Measurements from ENCODE around the gene TTC27. TPM values are rescaled to one million over a fixed set of nuclear protein-coding genes. Genes with fewer than 3 reads are reported as not detected.

The TTC27 gene
- polyA plus RNA-seq, 1 donor from 2014 or later, result 11.1 TPM

DNA sequence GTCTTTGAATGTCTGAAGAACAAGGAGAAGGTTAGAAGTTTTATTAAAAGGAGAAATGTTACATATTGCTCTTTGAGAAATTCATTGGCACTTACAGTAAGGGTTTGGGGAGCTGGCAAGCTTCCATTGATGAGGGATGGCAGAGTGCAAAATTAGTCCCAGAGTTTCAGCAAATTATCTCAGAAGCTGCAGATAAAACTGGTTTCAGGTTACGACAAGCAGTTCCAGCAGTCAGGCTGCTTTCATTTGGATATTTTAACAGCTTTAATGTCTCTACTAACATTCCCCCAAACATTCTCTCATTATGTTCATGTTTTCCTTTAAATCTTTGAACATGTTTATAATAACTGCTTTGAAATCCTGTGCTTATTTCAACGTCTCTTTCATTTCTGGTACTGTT is 153.1 kb downstream of the TTC27 start:
- Histone ChIP-seq H3K27ac (ENCODE audit: low read length) (no peak overlapping the region), H3K9me2 (ENCODE audit: insufficient read depth, low read length) (no peaks in the 10 kb centered on the region), H3K79me2 (replicated peaks; ENCODE audit: insufficient read depth, low read length) (no peaks in the 10 kb centered on the region), H3K4me3 (ENCODE audit: low read length) (no peak overlapping the region), H3K27me3 (ENCODE audit: insufficient read depth, low read depth, low read length) (no peaks in the 10 kb centered on the region), H3K9me3 (ENCODE audit: low read length) (peaks cover 3% of the 10 kb centered on the region), H3F3A (ENCODE audit: insufficient read depth, low read length, poor library complexity, severe bottlenecking) (no peaks in the 10 kb centered on the region), H2AFZ (ENCODE audit: low read depth, low read length) (no peak overlapping the region), H3K36me3 (ENCODE audit: insufficient read depth, low read length) (no peaks in the 10 kb centered on the region), H4K20me1 (ENCODE audit: insufficient read depth) (no peaks in the 10 kb centered on the region), H3K9ac (ENCODE audit: low read length) (no peak overlapping the region), H3K4me2 (ENCODE audit: low read length) (no peak overlapping the region)
- TF ChIP-seq, protein P1, sequence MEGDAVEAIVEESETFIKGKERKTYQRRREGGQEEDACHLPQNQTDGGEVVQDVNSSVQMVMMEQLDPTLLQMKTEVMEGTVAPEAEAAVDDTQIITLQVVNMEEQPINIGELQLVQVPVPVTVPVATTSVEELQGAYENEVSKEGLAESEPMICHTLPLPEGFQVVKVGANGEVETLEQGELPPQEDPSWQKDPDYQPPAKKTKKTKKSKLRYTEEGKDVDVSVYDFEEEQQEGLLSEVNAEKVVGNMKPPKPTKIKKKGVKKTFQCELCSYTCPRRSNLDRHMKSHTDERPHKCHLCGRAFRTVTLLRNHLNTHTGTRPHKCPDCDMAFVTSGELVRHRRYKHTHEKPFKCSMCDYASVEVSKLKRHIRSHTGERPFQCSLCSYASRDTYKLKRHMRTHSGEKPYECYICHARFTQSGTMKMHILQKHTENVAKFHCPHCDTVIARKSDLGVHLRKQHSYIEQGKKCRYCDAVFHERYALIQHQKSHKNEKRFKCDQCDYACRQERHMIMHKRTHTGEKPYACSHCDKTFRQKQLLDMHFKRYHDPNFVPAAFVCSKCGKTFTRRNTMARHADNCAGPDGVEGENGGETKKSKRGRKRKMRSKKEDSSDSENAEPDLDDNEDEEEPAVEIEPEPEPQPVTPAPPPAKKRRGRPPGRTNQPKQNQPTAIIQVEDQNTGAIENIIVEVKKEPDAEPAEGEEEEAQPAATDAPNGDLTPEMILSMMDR (IDR thresholded peaks at IDR 0.05; ENCODE audit: poor library complexity, severe bottlenecking), result no peak
- TF ChIP-seq POLR2AphosphoS5 (IDR thresholded peaks at IDR 0.05), result no peak
- no peak for TF ChIP-seq TAF1 (IDR thresholded peaks at IDR 0.05; ENCODE audit: low read depth)
- TF ChIP-seq RAD21 (conservative IDR thresholded peaks at IDR 0.05), result no peak
- TF ChIP-seq, protein P2, sequence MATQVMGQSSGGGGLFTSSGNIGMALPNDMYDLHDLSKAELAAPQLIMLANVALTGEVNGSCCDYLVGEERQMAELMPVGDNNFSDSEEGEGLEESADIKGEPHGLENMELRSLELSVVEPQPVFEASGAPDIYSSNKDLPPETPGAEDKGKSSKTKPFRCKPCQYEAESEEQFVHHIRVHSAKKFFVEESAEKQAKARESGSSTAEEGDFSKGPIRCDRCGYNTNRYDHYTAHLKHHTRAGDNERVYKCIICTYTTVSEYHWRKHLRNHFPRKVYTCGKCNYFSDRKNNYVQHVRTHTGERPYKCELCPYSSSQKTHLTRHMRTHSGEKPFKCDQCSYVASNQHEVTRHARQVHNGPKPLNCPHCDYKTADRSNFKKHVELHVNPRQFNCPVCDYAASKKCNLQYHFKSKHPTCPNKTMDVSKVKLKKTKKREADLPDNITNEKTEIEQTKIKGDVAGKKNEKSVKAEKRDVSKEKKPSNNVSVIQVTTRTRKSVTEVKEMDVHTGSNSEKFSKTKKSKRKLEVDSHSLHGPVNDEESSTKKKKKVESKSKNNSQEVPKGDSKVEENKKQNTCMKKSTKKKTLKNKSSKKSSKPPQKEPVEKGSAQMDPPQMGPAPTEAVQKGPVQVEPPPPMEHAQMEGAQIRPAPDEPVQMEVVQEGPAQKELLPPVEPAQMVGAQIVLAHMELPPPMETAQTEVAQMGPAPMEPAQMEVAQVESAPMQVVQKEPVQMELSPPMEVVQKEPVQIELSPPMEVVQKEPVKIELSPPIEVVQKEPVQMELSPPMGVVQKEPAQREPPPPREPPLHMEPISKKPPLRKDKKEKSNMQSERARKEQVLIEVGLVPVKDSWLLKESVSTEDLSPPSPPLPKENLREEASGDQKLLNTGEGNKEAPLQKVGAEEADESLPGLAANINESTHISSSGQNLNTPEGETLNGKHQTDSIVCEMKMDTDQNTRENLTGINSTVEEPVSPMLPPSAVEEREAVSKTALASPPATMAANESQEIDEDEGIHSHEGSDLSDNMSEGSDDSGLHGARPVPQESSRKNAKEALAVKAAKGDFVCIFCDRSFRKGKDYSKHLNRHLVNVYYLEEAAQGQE (IDR thresholded peaks at IDR 0.05; ENCODE audit: borderline replicate concordance), result no peak
- no peak for TF ChIP-seq SMC3 (conservative IDR thresholded peaks at IDR 0.05; ENCODE audit: poor library complexity)
- no peak for TF ChIP-seq EZH2 (IDR thresholded peaks at IDR 0.05; ENCODE audit: borderline replicate concordance, insufficient read depth, low read length, poor library complexity, severe bottlenecking)

DNA sequence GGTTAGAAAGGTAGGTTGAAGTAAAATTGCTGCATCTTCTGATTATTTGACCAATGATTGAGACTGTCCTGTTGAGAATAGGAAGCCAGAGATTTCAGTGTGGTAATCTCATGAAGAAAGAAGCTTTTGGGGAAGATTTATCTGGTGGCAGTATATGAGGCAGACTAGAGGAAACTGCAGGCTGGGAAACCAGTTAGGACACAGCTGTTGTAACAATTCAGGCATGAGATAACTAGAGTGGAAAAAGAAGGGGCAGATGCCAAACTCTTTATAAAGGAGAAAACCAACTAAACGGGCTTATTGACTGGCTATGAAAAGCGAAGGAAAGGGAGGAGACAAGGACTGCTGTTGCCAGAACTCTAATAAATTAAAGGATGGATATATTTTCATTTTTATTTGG is 155.6 kb downstream of the TTC27 start:
- Histone ChIP-seq H2AFZ (ENCODE audit: low read depth, low read length) (no peak overlapping the region), H3K27ac (ENCODE audit: low read length) (no peak overlapping the region), H3K9ac (ENCODE audit: low read length) (no peak overlapping the region), H3K4me3 (ENCODE audit: low read length) (no peak overlapping the region), H4K20me1 (ENCODE audit: insufficient read depth) (no peaks in the 10 kb centered on the region), H3F3A (ENCODE audit: insufficient read depth, low read length, poor library complexity, severe bottlenecking) (no peaks in the 10 kb centered on the region), H3K9me3 (ENCODE audit: low read length) (peaks cover 3% of the 10 kb centered on the region), H3K27me3 (ENCODE audit: insufficient read depth, low read depth, low read length) (no peaks in the 10 kb centered on the region), H3K79me2 (replicated peaks; ENCODE audit: insufficient read depth, low read length) (no peaks in the 10 kb centered on the region), H3K9me2 (ENCODE audit: insufficient read depth, low read length) (no peaks in the 10 kb centered on the region), H3K36me3 (ENCODE audit: insufficient read depth, low read length) (no peaks in the 10 kb centered on the region), H3K4me2 (ENCODE audit: low read length) (no peak overlapping the region)
- TF ChIP-seq MXI1 (conservative IDR thresholded peaks at IDR 0.05; ENCODE audit: poor library complexity, severe bottlenecking), result no peak
- TF ChIP-seq EZH2 (IDR thresholded peaks at IDR 0.05; ENCODE audit: borderline replicate concordance, insufficient read depth, low read length, poor library complexity, severe bottlenecking), result no peak
- TF ChIP-seq RAD21 (conservative IDR thresholded peaks at IDR 0.05), result no peak

DNA sequence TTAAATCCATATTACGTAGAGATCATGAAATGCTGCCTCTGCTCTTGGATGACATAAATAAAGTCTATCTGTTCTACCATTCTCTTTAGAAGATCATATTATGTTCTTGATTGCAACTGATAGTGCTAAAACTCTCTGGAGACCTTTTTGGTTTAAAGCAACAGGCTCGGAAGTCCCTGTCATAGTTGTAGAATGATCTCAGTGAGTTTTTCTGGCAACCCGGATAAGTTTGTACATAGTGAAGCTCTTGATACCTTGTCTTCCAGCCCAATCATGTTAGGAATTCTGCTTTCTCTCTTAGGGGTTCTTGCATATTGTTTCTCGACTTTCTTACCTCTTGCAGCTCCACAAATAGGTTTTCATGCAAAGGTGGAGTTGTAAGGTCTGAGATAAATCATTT is 156.1 kb downstream of the TTC27 start:
- Histone ChIP-seq H3K27me3 (ENCODE audit: insufficient read depth, low read depth, low read length) (no peaks in the 10 kb centered on the region), H3K9ac (ENCODE audit: low read length) (no peak overlapping the region), H3K9me2 (ENCODE audit: insufficient read depth, low read length) (no peaks in the 10 kb centered on the region), H3K79me2 (replicated peaks; ENCODE audit: insufficient read depth, low read length) (no peaks in the 10 kb centered on the region), H3F3A (ENCODE audit: insufficient read depth, low read length, poor library complexity, severe bottlenecking) (no peaks in the 10 kb centered on the region), H2AFZ (ENCODE audit: low read depth, low read length) (no peak overlapping the region), H3K4me3 (ENCODE audit: low read length) (no peak overlapping the region), H4K20me1 (ENCODE audit: insufficient read depth) (no peaks in the 10 kb centered on the region), H3K27ac (ENCODE audit: low read length) (no peak overlapping the region), H3K9me3 (ENCODE audit: low read length) (peaks cover 3% of the 10 kb centered on the region), H3K36me3 (ENCODE audit: insufficient read depth, low read length) (no peaks in the 10 kb centered on the region), H3K4me2 (ENCODE audit: low read length) (no peak overlapping the region)
- TF ChIP-seq RAD21 (conservative IDR thresholded peaks at IDR 0.05) (no peak), EP300 (conservative IDR thresholded peaks at IDR 0.05; ENCODE audit: poor library complexity, severe bottlenecking) (no peak), EZH2 (IDR thresholded peaks at IDR 0.05; ENCODE audit: borderline replicate concordance, insufficient read depth, low read length, poor library complexity, severe bottlenecking) (no peak), SMC3 (conservative IDR thresholded peaks at IDR 0.05; ENCODE audit: poor library complexity) (no peak), MXI1 (conservative IDR thresholded peaks at IDR 0.05; ENCODE audit: poor library complexity, severe bottlenecking) (no peak), POLR2AphosphoS5 (IDR thresholded peaks at IDR 0.05) (no peak), TAF1 (IDR thresholded peaks at IDR 0.05; ENCODE audit: low read depth) (no peak)
- TF ChIP-seq, protein P1 (IDR thresholded peaks at IDR 0.05; ENCODE audit: poor library complexity, severe bottlenecking), result no peak
- TF ChIP-seq, protein P2 (IDR thresholded peaks at IDR 0.05; ENCODE audit: borderline replicate concordance), result no peak

Data from neural cell (in vitro differentiated cells).